ENCODE measurements around the gene CALML6. TPM values are rescaled to one million over a fixed set of nuclear protein-coding genes. Genes with fewer than 3 reads are reported as not detected.

CALML6 gene
- total and polyA plus RNA-seq, 2 of the 8 experiments (the other 6 are each of a cell fraction or from before 2014, with no cell fraction given), result 0.54 to 1.3 TPM

DNA sequence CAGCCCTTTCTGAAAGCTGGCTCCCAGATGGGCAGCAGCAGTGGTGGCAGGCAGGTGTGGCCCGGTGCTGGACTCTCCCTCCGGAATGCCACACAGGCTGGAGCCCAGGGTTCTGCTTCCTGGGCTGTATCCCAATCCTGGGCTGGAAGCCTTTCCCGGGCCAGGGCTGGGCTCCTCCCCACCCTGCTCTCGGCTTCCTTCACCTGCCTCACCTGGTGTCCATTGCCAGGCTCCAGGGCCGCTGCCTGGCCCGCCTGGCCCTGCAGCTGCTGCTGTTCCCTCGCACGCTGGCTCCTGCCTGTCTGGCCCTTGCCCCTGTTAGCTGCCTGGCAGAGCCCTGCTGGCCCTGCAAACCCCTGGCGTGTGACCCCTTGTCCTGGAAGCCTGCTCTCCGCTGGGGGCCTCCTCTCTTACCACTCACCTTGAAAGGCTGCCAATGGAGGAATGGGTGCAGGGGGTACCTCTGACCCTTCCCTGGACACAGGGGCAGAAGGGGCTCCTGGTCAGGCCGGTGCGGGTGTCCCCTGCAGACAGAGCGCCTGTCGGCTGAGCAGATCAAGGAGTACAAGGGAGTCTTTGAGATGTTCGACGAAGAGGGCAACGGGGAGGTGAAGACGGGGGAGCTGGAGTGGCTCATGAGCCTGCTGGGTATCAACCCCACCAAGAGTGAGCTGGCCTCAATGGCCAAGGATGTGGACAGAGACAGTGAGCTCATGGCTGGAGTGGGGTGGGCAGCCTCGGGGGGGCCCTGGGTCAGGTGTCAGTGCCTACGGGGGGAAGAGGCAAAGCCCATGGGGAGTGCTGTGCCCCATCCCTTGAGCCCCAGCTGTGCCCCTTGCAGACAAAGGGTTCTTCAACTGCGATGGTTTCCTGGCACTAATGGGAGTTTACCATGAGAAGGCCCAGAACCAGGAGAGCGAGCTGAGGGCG lies 1.1 kb downstream of the CALML6 start:
- H3K9ac ChIP-seq (replicated peaks in 1 of 4; ENCODE audit: extremely low read depth in 1 of 4, low read depth in 3 of 4, low read length in 3 of 4), result no peak overlapping the region
- no peak for FAIRE-seq
- no peak overlapping the region for H3K27ac ChIP-seq (ENCODE audit: low read depth, low read length)
- no peak overlapping the region for H3K18ac ChIP-seq (ENCODE audit: extremely low read depth, low read length)
- no peak overlapping the region for H3K23ac ChIP-seq (ENCODE audit: insufficient read length)
- peak overlapping the region; percentile 46; the same call in 1 of the 2 replicates for H2BK15ac ChIP-seq (ENCODE audit: low read length)
- peaks cover 0 to 19% (median 12%) of the 10 kb centered on the region in 4 experiments; a peak in 6 of 7 replicates for H3K4me1 ChIP-seq (replicated peaks in 1 of 4; ENCODE audit: control insufficient read depth in 3 of 4, insufficient read depth in 4 of 4, low read length in 3 of 4)
- no peak overlapping the region for H4K8ac ChIP-seq (ENCODE audit: extremely low read depth, insufficient read depth, low read length)
- no peak overlapping the region for H3K4me2 ChIP-seq (ENCODE audit: insufficient read depth in 1 of 2, low read depth in 2 of 2, low read length in 2 of 2)
- H3K56ac ChIP-seq (replicated peaks; ENCODE audit: insufficient read length, low read depth, low read length), result no peak overlapping the region
- DNase-seq (ENCODE audit: low read depth in 1 of 2, low spot score in 2 of 2), result no peak
- WGBS, 2 experiments (ENCODE audit: extremely low coverage in 1 of 2, insufficient coverage in 1 of 2, insufficient read length in 1 of 2, insufficient replicate concordance in 2 of 2, low coverage in 1 of 2, low lambda C conversion rate in 2 of 2, missing lambda C conversion rate in 1 of 2), result 90% methylated on average over 23 of the region's 23 CpGs; no CpG with 5 or more reads in 1 of the 2 experiments
- no peak overlapping the region for H3K14ac ChIP-seq (ENCODE audit: insufficient read length)
- H2BK5ac ChIP-seq (ENCODE audit: low read depth, low read length), result no peak overlapping the region
- H2AFZ ChIP-seq (ENCODE audit: low read length), result no peak overlapping the region
- no peak overlapping the region for H2AK5ac ChIP-seq (ENCODE audit: low read depth, low read length)
- peaks cover 4% of the 10 kb centered on the region; the same call in 1 of the 2 replicates for H3K23me2 ChIP-seq (ENCODE audit: low read depth, low read length)
- no peak overlapping the region for H4K91ac ChIP-seq (replicated peaks; ENCODE audit: insufficient read length, low read length)
- H3K27me3 ChIP-seq (replicated peaks in 1 of 4; ENCODE audit: control insufficient read depth in 3 of 4, extremely low read depth in 1 of 4, insufficient read depth in 3 of 4, low read length in 3 of 4), result peaks cover 0 to 2% (median under 1%) of the 10 kb centered on the region in 4 experiments; a peak in 2 of 7 replicates
- ChIA-PET CTCF (ENCODE audit: partially characterized antibody) (interaction anchor here (1.0 to 2.9 kb wide), 5 partner anchors 10 to 128 kb away, joined by 3 to 12 read pairs (median 5); no protein-coding TSS in a partner anchor), POLR2A (ENCODE audit: partially characterized antibody) (interaction anchor here (1.1 kb wide), 2 partner anchors 134 to 139 kb away, joined by 3 read pairs; no protein-coding TSS in a partner anchor)
- H3K4ac ChIP-seq (replicated peaks; ENCODE audit: insufficient read length, low read depth, low read length), result no peak overlapping the region
- no peak overlapping the region for H3K4me3 ChIP-seq (ENCODE audit: extremely low read depth in 1 of 4, insufficient read depth in 2 of 4, low read depth in 3 of 4, low read length in 4 of 4)
- no peaks in the 10 kb centered on the region for H3K79me2 ChIP-seq (ENCODE audit: control insufficient read depth in 1 of 2, insufficient read depth in 2 of 2, low read length in 2 of 2)
- H4K20me1 ChIP-seq (replicated peaks in 1 of 2; ENCODE audit: control insufficient read depth in 1 of 2, insufficient read depth in 2 of 2, low read length in 2 of 2), result no peaks in the 10 kb centered on the region
- H3K79me1 ChIP-seq (ENCODE audit: low read depth, low read length), result no peaks in the 10 kb centered on the region
- H4K5ac ChIP-seq (ENCODE audit: insufficient read length, low read depth, low read length), result no peak overlapping the region
- no peaks in the 10 kb centered on the region for H3K36me3 ChIP-seq (ENCODE audit: control insufficient read depth in 2 of 4, insufficient read depth in 4 of 4, low read length in 3 of 4)
- no peaks in the 10 kb centered on the region for H3K9me3 ChIP-seq (ENCODE audit: insufficient read depth in 2 of 2, low read depth in 1 of 2, low read length in 1 of 2)
- TF ChIP-seq EZH2 (IDR thresholded peaks at IDR 0.05; ENCODE audit: low read depth, low read length, severe bottlenecking) (no peak), PHF8 (conservative IDR thresholded peaks at IDR 0.05; ENCODE audit: low read depth, low read length) (no peak), TCF12 (IDR thresholded peaks at IDR 0.05; ENCODE audit: low read depth, low read length) (no peak), KDM1A (IDR thresholded peaks at IDR 0.05; ENCODE audit: borderline replicate concordance, low read length) (no peak), RBBP5 (IDR thresholded peaks at IDR 0.05; ENCODE audit: borderline replicate concordance, low read depth, low read length) (no peak)
- H2BK12ac ChIP-seq (ENCODE audit: low read depth, low read length), result no peak overlapping the region; the same call in 1 of the 2 replicates
- H2BK20ac ChIP-seq (ENCODE audit: low read length), result no peak overlapping the region
- H2BK120ac ChIP-seq (replicated peaks; ENCODE audit: low read depth, low read length), result no peak overlapping the region
